HepG2 (cell line): ENCODE measurements around the gene STX2. TPM values are rescaled to one million over a fixed set of nuclear protein-coding genes. Genes with fewer than 3 reads are reported as not detected.

ENCODE experiments used
- ATAC-seq: fragments of 200-7000 bp; cut with Tn5 transposase; 3 replicates; pipeline ENCODE4 v1.9.1; 2020; ENCODE audit warnings: mild to moderate bottlenecking, moderate library complexity
- BruUV-seq: library from RNA; stranded (reverse); fragments of 400-500 nt; replicated peaks from 2 replicates; lab custom pipeline; 2021; lab: Mats Ljungman, UMichigan
- CTCF ChIA-PET: fragments of 300-600 bp; formaldehyde crosslinking; extraction: SDS; loops from one replicate; lab custom pipeline; 2021; ENCODE audit warnings: low total read pairs, inconsistent platforms, low intra/inter-chr PET ratio; lab: Yijun Ruan, JAX
- POLR2A ChIA-PET: fragments of 350-600 bp; sonication (Branson Sonifier 250); formaldehyde crosslinking; loops from one replicate; lab custom pipeline; 2020; ENCODE audit warnings: antibody characterized with exemption, inconsistent platforms; lab: Yijun Ruan, JAX
- DNase-seq: peaks from one replicate; pipeline ENCODE4 v3.0.0-alpha.2; 2015; ENCODE audit warnings: low spot score
- FAIRE-seq: peaks from 3 replicates; lab custom pipeline; 2011; peaks lifted over from hg19 to GRCh38; lab: Jason Lieb, UNC
- H2AFZ ChIP-seq: one replicate; pipeline ENCODE4 v1.6.1; 2011; ENCODE audit warnings: low read length, inconsistent platforms
- H3K27ac ChIP-seq: fragments of 300-600 bp; 3 replicates; pipeline ENCODE4 v1.8.0; 2011; ENCODE audit warnings: mixed run types, mild to moderate bottlenecking, mixed read lengths, low read length, inconsistent platforms; ENCODE audit not compliant: insufficient read depth; ENCODE audit errors: extremely low read length
- H3K27me3 ChIP-seq, 2 experiments: fragments of 200-600 bp in 1 of 2; 2 replicates in 1 of 2; 3 replicates in 1 of 2; pipeline versions ENCODE4 v1.6.0 to v1.8.0; 2011; ENCODE audit warnings: low read length in 2 of 2, mild to moderate bottlenecking in 2 of 2, moderate library complexity in 2 of 2, inconsistent platforms in 1 of 2; ENCODE audit not compliant: insufficient read depth in 2 of 2, control insufficient read depth in 1 of 2
- H3K36me3 ChIP-seq, 2 experiments: fragments of 200-600 bp in 1 of 2; replicated peaks in 1 of 2; 2 replicates in 1 of 2; 3 replicates in 1 of 2; pipeline versions ENCODE4 v1.5.1 to v1.8.0; 2011; ENCODE audit warnings: low read length in 2 of 2, inconsistent platforms in 1 of 2; ENCODE audit not compliant: insufficient read depth in 2 of 2, control insufficient read depth in 1 of 2
- H3K4me1 ChIP-seq: 2 replicates; pipeline ENCODE4 v1.5.1; 2012; ENCODE audit warnings: low read length, inconsistent platforms; ENCODE audit not compliant: insufficient read depth
- H3K4me2 ChIP-seq: 2 replicates; pipeline ENCODE4 v1.6.0; 2011; ENCODE audit warnings: low read depth, low read length, inconsistent platforms
- H3K4me3 ChIP-seq, 3 experiments: fragments of 200-600 bp in 1 of 3; sonication (generic), shearing (Covaris generic) in 1 of 3; replicated peaks in 1 of 3; 2 replicates each; pipeline ENCODE4 v1.5.1; 2011 to 2016; ENCODE audit warnings: low read length in 3 of 3, inconsistent platforms in 2 of 3, low read depth in 2 of 3, mild to moderate bottlenecking in 2 of 3, control low read depth in 1 of 3, mixed read lengths in 1 of 3; ENCODE audit not compliant: insufficient read depth in 1 of 3
- H3K79me2 ChIP-seq: one replicate; pipeline ENCODE4 v1.6.1; 2011; ENCODE audit warnings: low read length, inconsistent platforms; ENCODE audit not compliant: insufficient read depth
- H3K9ac ChIP-seq: 2 replicates; pipeline ENCODE4 v1.6.0; 2011; ENCODE audit warnings: mild to moderate bottlenecking, low read depth, low read length, inconsistent platforms; ENCODE audit not compliant: insufficient read depth
- H3K9me3 ChIP-seq: 2 replicates; pipeline ENCODE4 v1.5.1; 2012; ENCODE audit warnings: mild to moderate bottlenecking, low read length
- H4K20me1 ChIP-seq: 2 replicates; pipeline ENCODE4 v1.6.0; 2011; ENCODE audit warnings: inconsistent platforms, mild to moderate bottlenecking, low read length, moderate library complexity; ENCODE audit not compliant: insufficient read depth
- ARID2 ChIP-seq: sonication (generic); formaldehyde crosslinking; IDR thresholded peaks from 2 replicates; pipeline ENCODE4 v1.8.1; 2022; ENCODE audit warnings: mild to moderate bottlenecking, missing genetic modification reagents, borderline replicate concordance
- ATF7 ChIP-seq, 2 experiments: fragments of 450-650 bp in 1 of 2; sonication (generic) in 1 of 2; formaldehyde crosslinking in 1 of 2; IDR thresholded peaks; 2 replicates each; pipeline versions ENCODE4 v1.4.0 to v1.6.1; 2016 to 2020; ENCODE audit warnings: antibody characterized with exemption in 1 of 2, mild to moderate bottlenecking in 1 of 2, missing genetic modification reagents in 1 of 2
- CAMTA2 ChIP-seq: sonication (generic); formaldehyde crosslinking; IDR thresholded peaks from 2 replicates; pipeline ENCODE4 v1.4.0; 2020; ENCODE audit warnings: mild to moderate bottlenecking, missing genetic modification reagents, borderline replicate concordance
- CREM ChIP-seq, 2 experiments: sonication (generic) in 1 of 2; formaldehyde crosslinking in 1 of 2; IDR thresholded peaks; 2 replicates each; pipeline versions ENCODE4 v1.4.0 to v1.6.1; 2016 to 2020; ENCODE audit warnings: antibody characterized with exemption in 1 of 2, mild to moderate bottlenecking in 1 of 2, missing genetic modification reagents in 1 of 2
- ESRRA ChIP-seq: sonication (generic); formaldehyde crosslinking; IDR thresholded peaks from 2 replicates; pipeline ENCODE4 v1.5.1; 2020; ENCODE audit warnings: mild to moderate bottlenecking, low read depth, missing genetic modification reagents
- FOSL2 ChIP-seq: sonication (generic); formaldehyde crosslinking; IDR thresholded peaks from 2 replicates; pipeline ENCODE4 v1.4.0; 2020; ENCODE audit warnings: missing genetic modification reagents
- FOXP1 ChIP-seq, 2 experiments: fragments of 450-650 bp in 1 of 2; IDR thresholded peaks; 2 replicates each; pipeline ENCODE4 v1.6.1; 2017 to 2018; ENCODE audit warnings: antibody characterized with exemption in 1 of 2
- KLF12 ChIP-seq: sonication (generic); formaldehyde crosslinking; IDR thresholded peaks from 2 replicates; pipeline ENCODE4 v1.4.0; 2020; ENCODE audit warnings: missing genetic modification reagents, borderline replicate concordance
- LCORL ChIP-seq, 2 experiments: fragments of 450-650 bp in 1 of 2; sonication (generic) in 1 of 2; formaldehyde crosslinking in 1 of 2; IDR thresholded peaks; 2 replicates each; pipeline versions ENCODE4 v1.5.0 to v1.6.1; 2017 to 2020; ENCODE audit warnings: antibody characterized with exemption in 1 of 2, missing genetic modification reagents in 1 of 2
- NCOA2 ChIP-seq: sonication (generic); formaldehyde crosslinking; IDR thresholded peaks from 2 replicates; pipeline ENCODE4 v1.8.0; 2022; ENCODE audit warnings: inconsistent platforms
- RAD21 ChIP-seq: fragments of 450-650 bp; formaldehyde crosslinking; IDR thresholded peaks from 2 replicates; pipeline ENCODE4 v1.5.0; 2020; ENCODE audit warnings: mild to moderate bottlenecking
- RBM39 ChIP-seq: fragments of 200-400 bp; formaldehyde crosslinking; IDR thresholded peaks from one replicate; pipeline ENCODE4 v1.6.1; 2018; ENCODE audit warnings: antibody characterized with exemption, mild to moderate bottlenecking, low read depth, low read length; ENCODE audit not compliant: poor library complexity, severe bottlenecking
- REPIN1 ChIP-seq: sonication (generic); formaldehyde crosslinking; IDR thresholded peaks from 2 replicates; pipeline ENCODE4 v1.8.0; 2022; ENCODE audit warnings: missing genetic modification reagents, low read depth, mild to moderate bottlenecking, borderline replicate concordance
- RFX5 ChIP-seq: IDR thresholded peaks from 2 replicates; pipeline ENCODE4 v1.6.1; 2011; ENCODE audit warnings: low read depth, low read length, improper control_type of control experiment
- SAFB2 ChIP-seq: sonication (generic); formaldehyde crosslinking; IDR thresholded peaks from 2 replicates; pipeline ENCODE4 v1.5.1; 2020; ENCODE audit warnings: missing genetic modification reagents, low read depth, mild to moderate bottlenecking, borderline replicate concordance
- SATB2 ChIP-seq: sonication (generic); formaldehyde crosslinking; IDR thresholded peaks from 2 replicates; pipeline ENCODE4 v1.5.0; 2020; ENCODE audit warnings: missing genetic modification reagents
- THAP9 ChIP-seq: sonication (generic); formaldehyde crosslinking; IDR thresholded peaks from 2 replicates; pipeline ENCODE4; 2020; ENCODE audit warnings: missing genetic modification reagents, mild to moderate bottlenecking, borderline replicate concordance
- ZBTB21 ChIP-seq: sonication (generic); formaldehyde crosslinking; IDR thresholded peaks from 2 replicates; pipeline ENCODE4 v1.4.0; 2020; ENCODE audit warnings: missing genetic modification reagents
- ZNF761 ChIP-seq: sonication (generic); formaldehyde crosslinking; conservative IDR thresholded peaks from 2 replicates; pipeline ENCODE4 v1.4.0; 2020; ENCODE audit warnings: mild to moderate bottlenecking, missing genetic modification reagents
- ZNF781 ChIP-seq: sonication (generic); formaldehyde crosslinking; IDR thresholded peaks from 2 replicates; pipeline ENCODE4 v1.5.1; 2020; ENCODE audit warnings: borderline replicate concordance, mild to moderate bottlenecking, missing genetic modification reagents; ENCODE audit errors: not compliant biosample characterization
- ZNF850 ChIP-seq: sonication (generic); formaldehyde crosslinking; conservative IDR thresholded peaks from 2 replicates; pipeline ENCODE4 v1.9.0; 2021; ENCODE audit warnings: mild to moderate bottlenecking, missing genetic modification reagents
- WGBS: methylation state at CpG from one replicate; pipeline ENCODE4 v1.1.6; 2017; ENCODE audit warnings: low lambda C conversion rate; 5-methylcytosine and 5-hydroxymethylcytosine counted together
- in situ Hi-C: cut with HindIII; loops from 2 replicates; pipeline ENCODE4 v1.10.0; 2017; ENCODE audit warnings: low pct_unique_long_range_greater_than_20kb; ENCODE audit not compliant: extremely low pct_ligation_motif_present
- intact Hi-C: fragments of 100-400 bp; cut with micrococcal nuclease; formaldehyde crosslinking; loops from one replicate; pipeline ENCODE4 v1.10.0; 2022; ENCODE audit not compliant: unreplicated experiment
- polyA plus RNA-seq, 8 experiments: library from polyadenylated mRNA; depleted of rRNA in 3 of 8; stranded (reverse) in 7 of 8; unstranded in 1 of 8; fragments of >200 nt; fragmentation: Illumina TruSeq in 4 of 8; extraction: Trizol in 4 of 8; gene quantifications; 2 replicates each; pipeline versions ENCODE4 v1.2.1 to v1.2.3, GENCODE V29; 2011 to 2016; ENCODE audit warnings: low read depth in 4 of 8, missing spikeins in 1 of 8, mixed read lengths in 1 of 8; ENCODE audit not compliant: insufficient read depth in 1 of 8
- total RNA-seq, 5 experiments: library from RNA; depleted of rRNA; stranded (reverse); fragments of >200 nt; fragmentation: Illumina TruSeq; extraction: Trizol; gene quantifications; 2 replicates each; pipeline ENCODE4 v1.2.3, GENCODE V29; 2016; ENCODE audit warnings: low read depth in 1 of 5

Gene STX2
- total and polyA plus RNA-seq, 2 of the 13 experiments (the other 11 are each of a cell fraction or from before 2014, with no cell fraction given): 13.4 to 25.1 TPM

GRCh38 chr12:130765186-130765659, 73.8 kb downstream of the STX2 start (continued):
- TF ChIP-seq ATF7 (IDR thresholded peaks at IDR 0.05): peak; percentile 100
- TF ChIP-seq ATF7 (CRISPR knock-in tag; IDR thresholded peaks at IDR 0.05): no peak
- no peak for TF ChIP-seq REPIN1 (CRISPR knock-in tag)
- peak; percentile 88; the same call in 1 of the 2 replicates for TF ChIP-seq ZBTB21
- TF ChIP-seq FOXP1 (IDR thresholded peaks at IDR 0.05): no peak; the same call in 1 of the 2 replicates
- no peak for TF ChIP-seq FOXP1 (CRISPR knock-in tag; IDR thresholded peaks at IDR 0.05)
- TF ChIP-seq CREM (IDR thresholded peaks at IDR 0.05): peak; percentile 29; the same call in 1 of the 2 replicates
- no peak for TF ChIP-seq CREM (CRISPR knock-in tag; IDR thresholded peaks at IDR 0.05)
- no peak for TF ChIP-seq CAMTA2 (CRISPR knock-in tag)
- TF ChIP-seq RBM39: no peak
- TF ChIP-seq RFX5: peak; percentile 19; the same call in 1 of the 2 replicates
- TF ChIP-seq RAD21: no peak
- TF ChIP-seq ZNF781 (CRISPR knock-in tag): no peak
- no peak for TF ChIP-seq SATB2 (CRISPR knock-in tag)

GRCh38 chr12:130764475-130765185, 74.4 kb downstream of the STX2 start:
- Histone ChIP-seq H3K9me3 (0 out of 2 replicates have a peak, but pooled peaks cover 11% of the 10 kb centered on the region), H3K4me3 (no peak overlapping the region), H3K27me3 (peaks cover 3 to 21% of the 10 kb centered on the region in 2 experiments; a peak in 4 of 5 replicates), H3K4me2 (no peak overlapping the region), H3K79me2 (no peaks in the 10 kb centered on the region), H3K36me3 (no peaks in the 10 kb centered on the region), H3K27ac (no peak overlapping the region), H3K9ac (no peak overlapping the region), H2AFZ (no peak overlapping the region), H3K4me1 (peaks cover 7% of the 10 kb centered on the region), H4K20me1 (no peaks in the 10 kb centered on the region)
- no peak for DNase-seq
- ATAC-seq: no peak
- 63% methylated on average over 14 of the region's 14 CpGs for WGBS
- FAIRE-seq: peak; percentile 53
- intact Hi-C loops: no loop called here
- ChIA-PET CTCF (interaction anchor here (4.2 kb wide), 1 partner anchor 54 kb away, joined by 76 read pairs; no protein-coding TSS in a partner anchor), POLR2A (no interaction called here)
- BruUV-seq: no TSS peak
- in situ Hi-C loops: loop anchor here (5.0 kb wide), 1 partner anchor 53 kb away; no protein-coding TSS in a partner anchor
- TF ChIP-seq ZNF761 (CRISPR knock-in tag) (no peak), LCORL (IDR thresholded peaks at IDR 0.05) (0 out of 2 replicates have a peak, but pooled peaks have one; percentile 9), LCORL (CRISPR knock-in tag; IDR thresholded peaks at IDR 0.05) (no peak), ARID2 (no peak), KLF12 (CRISPR knock-in tag) (no peak), SAFB2 (CRISPR knock-in tag) (no peak), FOSL2 (CRISPR knock-in tag) (no peak), THAP9 (CRISPR knock-in tag) (no peak), NCOA2 (CRISPR knock-in tag) (no peak), ZNF850 (CRISPR knock-in tag) (no peak), ESRRA (CRISPR knock-in tag) (no peak)
